DMS53 treated with DMSO at 0.1 percent for 48 hours (cell line): ENCODE data around the gene COTL1.
A peak's percentile ranks its signal among the peaks of the same experiment; 100 is the strongest.
"Not testable (repeated sequence)": the region's sequence is repeated elsewhere in the genome, so short reads cannot be mapped to it uniquely, and the experiment has no call there.

Source experiments
- DNase-seq: peaks from one replicate; lab custom pipeline; 2025; ENCODE audit not compliant: unreplicated experiment; lab: John Stamatoyannopoulos, UW

Gene COTL1

DNA sequence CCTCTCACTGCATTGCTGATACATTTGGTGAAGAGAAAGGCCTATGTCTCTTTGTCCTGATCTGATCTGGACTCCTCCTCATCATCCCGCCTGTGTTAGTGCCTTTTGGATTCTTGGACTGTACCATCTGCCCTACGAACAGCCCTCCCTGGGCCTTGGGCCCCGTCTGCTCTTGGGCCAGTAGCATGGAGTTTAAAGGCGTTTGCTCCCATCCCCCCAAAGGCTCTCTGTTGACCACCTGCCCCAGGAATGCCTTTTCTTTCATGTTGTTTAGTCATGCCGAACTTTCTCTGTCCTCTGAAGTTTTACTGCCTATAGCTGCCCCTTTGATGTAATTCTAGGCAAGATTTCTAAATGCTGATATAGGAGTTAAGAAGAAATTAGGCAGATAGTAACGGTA lies 82.5 kb downstream of the COTL1 start:
- no peak for DNase-seq

DNA sequence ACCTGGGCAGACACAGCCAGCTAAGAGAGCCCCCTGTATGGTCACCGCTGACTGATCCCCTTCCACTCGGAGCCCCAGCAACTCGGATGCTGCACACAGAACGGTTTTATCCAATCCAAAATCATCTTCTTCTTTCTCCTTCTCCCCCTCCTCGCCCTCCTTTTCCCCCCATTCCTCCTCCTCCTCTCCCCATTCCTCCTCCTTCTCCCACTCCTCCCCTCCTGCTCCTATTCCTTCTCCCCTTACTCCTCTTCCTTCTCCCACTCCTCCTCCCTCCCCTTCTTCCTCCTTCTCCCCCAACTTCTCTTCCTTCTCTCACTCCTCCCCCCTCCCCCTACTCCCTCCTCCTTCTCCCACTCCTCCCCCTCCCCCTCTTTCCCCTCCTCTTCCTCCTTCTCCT lies 83.1 kb downstream of the COTL1 start:
- DNase-seq, result no peak

DNA sequence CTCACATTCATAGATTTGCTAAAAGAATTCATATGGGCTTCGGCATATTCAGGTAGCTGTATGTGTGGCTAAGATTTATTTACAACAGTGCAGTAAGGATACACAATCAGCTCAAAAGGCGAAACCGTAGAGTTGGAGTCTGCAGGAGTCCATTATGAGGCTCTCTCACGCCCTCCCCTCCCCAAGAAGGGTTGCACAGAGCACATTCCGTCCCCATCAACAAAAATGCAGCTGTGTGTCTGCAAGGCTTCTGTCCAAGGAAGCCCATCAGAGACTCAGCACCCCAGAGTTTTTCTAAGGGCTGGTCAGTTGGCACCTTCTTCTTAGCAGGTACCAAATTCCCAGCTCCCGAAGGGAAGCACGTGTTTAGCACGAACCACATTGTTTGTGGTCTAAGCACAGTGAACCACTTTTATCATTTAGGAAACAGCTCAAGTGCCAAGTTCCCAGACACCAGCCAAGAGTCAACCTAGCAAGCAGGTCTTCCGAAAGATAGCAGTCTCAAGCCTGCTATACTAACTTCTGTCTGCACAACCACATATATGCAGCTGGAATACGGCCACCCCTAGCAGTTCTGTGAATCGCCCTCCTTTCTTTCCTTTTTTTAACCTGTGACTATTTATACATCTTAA lies 84.9 kb downstream of the COTL1 start:
- no peak for DNase-seq

DNA sequence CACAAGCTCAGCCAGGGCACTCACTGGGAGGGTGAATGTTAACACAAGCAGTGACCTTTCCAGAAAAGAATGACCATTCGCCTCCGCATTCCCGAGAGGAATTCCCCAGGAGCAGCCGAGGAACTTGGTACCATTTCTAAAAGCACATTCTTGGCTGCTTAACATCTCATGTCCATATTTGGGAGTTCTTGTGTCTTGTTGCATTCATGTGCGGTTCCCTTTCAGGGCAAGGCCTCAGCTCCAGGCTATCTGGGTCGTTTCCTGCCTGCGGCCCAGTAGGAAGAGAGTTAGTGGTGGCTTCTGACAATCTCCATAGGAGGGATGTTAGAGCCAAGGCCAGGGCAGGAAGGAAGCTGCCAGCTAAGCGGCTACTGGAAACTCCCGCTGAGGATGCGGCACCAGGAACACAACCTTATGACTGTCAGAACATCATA lies 85.6 kb downstream of the COTL1 start:
- DNase-seq, result no peak

DNA sequence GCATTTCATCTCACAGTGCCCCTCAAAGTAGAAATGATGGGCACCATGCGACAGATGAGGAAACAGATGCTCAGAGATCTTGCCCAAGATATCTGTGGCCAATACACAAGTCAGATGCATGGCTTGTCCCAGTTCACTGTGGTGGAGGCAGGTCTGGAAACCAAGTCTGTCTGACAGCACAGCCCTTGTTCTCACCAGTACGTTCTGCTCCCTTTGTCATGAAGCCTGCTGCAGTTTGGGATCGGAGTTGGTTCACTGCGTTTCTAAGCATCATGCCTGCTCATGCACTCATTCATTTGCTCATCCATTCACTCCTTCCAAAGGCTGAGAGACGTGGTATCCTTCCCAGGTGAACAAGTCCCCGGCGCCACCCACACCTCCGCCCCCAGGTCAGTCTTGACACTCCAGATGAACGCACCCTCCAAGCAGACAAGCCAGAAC lies 86.2 kb downstream of the COTL1 start:
- DNase-seq, result no peak

DNA sequence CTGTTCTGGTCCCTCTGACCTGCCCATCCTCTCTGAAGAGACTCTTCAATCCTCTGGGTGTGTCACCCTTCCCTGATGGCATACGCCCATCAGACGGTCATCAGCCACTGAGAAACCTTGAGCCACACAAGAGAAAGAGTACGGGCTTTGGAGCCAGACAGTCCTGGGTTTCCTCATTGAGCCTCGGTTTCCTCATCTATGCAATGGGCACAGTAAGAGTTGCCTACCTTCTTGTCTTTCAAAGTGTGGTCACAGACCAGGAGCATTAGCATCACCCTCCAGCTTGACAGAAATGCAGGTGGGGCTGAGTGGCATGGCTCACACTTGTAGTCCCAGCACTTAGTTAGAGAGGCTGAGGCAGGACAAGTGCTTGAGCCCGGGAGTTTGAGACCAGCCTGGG lies 87.3 kb downstream of the COTL1 start:
- no peak for DNase-seq

DNA sequence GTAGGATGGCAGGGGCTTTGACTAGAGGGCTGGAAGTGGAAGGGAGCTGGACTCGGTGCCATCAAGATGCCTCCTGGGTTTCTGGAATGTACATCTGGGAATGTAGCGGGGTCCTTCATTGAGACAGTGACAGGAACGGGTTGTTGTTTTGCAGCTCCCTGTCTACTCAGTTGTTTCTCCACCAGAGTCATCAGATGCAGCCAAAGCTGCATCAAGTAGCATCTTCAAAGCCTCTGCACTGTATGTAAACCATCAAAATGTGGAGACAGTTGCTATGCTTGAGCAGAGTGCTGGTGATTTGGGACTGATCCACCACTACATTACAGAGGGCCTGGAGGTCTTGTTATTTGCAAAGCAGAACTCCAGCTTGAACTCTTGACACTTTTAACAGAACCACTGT lies 88.3 kb downstream of the COTL1 start:
- DNase-seq, result no peak

DNA sequence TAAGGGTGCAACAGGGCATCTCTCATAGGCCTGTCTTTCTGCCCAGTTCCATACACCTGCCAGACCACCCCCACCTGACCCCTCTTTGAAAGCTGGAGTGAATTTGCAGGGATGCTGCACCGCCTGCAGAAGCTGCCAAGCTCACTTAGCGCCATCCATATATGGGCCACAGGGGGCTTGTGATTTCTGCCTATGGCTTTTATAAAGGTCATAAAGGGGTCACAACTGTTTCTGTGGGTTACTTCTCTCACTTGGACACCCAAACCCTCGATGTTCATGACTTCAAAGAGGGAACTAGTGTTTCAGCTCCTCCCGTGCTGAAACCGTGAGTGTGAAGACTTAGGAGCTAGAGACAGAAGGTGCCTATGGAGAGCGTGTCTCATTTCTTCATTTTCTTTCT lies 89.6 kb downstream of the COTL1 start:
- no peak for DNase-seq

DNA sequence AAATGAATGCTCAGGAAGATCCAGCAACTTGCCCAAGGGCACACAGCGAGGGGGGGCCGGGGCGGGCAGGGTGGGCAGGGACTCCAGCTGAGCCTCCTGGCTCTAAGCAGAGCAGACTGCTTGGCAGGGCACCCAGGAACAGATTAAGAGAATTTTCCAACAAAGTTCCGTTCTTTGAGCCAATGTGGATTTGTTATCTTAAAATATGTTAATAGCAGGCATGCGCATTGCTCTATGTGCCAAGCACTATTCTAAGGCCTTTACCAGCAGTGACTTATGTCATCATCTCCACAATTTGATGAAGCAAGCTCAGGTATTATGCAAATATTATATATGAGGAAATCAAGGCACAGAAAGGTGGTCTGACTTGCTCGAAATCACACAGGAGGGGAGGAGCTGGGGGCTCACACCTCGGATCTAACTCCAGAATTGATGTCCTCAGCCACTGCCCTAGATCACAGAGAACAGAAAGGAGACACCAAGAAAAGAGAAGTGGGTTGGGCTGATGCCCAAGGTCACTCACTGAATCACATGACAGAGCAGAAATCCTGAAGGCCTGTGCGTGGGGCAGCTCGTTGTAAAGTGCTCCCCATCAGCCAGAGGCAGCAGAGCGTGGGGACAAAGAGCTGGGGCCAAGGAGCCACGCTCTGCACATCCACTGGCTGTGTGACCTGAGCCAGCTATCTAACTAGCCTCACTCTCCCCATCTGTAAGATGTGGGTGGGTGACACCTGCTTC lies 90.2 kb downstream of the COTL1 start:
- DNase-seq, result no peak

DNA sequence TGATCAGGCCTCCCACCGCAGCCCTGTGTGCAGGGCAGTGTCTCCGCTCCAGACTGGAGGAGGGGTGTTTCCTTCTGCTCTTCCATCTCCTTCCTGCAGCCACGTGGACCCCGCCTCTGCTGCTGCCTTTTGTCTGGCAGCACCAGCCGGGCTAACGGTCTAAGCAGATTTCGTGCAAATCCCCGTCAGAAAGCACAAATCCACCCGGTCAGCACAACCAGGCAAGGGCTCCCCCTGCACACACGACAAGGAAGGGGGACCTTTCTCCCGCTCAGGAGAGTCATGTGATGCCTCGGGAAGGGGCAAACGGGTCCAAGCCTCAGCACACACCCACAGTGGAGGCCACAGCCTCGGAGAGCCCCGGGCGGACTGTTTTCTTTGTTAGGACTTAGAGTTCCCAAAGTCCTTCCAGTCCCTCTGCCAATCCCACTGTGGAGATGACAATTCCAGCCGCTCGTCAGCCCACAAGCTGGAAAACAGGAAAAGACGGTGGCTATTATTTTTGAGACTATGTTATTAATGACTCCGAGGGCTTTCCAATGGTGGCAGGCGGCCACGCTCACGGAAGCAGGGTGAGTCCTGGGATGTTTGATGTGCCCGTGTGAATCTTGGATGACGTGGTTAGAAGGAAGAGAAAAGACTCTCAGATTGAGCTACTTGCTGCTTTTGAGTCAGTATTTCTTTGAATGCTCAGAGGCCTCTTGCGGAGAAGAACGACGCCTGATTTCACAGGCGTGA lies 90.9 kb downstream of the COTL1 start:
- DNase-seq, result no peak

DNA sequence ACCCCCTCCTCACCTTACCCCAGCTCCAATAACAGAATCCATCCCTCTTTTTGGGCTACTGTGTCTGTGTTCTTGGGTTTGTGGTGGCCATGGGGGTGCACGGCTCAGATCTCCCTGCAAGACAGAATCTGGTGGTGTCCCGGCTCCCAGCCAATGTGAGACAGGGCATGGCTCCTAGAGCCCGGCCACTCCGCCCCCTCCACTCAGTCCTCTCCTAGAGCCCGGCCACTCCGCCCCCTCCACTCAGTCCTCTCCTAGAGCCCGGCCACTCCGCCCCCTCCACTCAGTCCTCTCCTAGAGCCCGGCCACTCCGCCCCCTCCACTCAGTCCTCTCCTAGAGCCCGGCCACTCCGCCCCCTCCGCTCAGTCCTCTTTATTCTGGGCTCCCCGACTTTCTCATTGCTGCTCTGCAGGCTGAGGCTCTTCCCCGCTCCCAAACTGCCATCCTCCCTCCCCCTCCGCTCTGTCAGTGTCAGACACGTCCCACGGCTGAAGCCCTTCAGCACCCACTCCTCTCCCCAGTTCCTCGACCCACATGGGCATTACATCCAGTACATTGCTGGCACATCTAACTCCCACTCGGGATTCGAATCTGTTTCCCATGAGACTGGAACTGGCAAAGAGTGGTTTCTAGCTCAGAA lies 92.8 kb downstream of the COTL1 start:
- DNase-seq, result not testable (repeated sequence)

DNA sequence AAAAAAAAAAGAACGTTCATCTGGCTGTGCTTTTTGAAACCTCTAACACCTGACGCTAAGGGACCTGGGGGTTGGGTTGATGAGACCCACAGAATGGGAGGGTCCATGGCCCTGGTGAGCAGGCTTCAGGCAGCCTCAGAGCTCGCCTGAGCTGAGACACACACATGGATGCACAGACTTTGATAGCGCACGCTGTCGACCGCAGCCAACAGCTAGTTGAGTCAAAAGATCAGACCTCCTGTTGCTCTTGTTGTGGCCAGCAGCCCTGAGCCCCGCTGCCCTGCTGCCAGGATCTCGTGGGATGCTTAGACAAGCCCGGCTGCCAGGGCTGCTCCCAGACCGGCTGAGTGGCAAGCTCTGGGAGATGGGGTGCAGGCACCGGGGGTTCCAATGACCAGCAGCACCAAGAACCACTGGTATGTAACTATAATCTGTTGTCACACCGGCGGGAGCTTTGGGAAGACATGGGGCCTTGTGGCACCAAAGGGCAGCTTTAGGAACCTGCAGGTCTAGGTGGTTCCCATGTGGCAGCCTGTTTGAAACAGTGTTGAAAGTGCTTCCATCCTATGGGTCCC lies 93.4 kb downstream of the COTL1 start:
- no peak for DNase-seq

DNA sequence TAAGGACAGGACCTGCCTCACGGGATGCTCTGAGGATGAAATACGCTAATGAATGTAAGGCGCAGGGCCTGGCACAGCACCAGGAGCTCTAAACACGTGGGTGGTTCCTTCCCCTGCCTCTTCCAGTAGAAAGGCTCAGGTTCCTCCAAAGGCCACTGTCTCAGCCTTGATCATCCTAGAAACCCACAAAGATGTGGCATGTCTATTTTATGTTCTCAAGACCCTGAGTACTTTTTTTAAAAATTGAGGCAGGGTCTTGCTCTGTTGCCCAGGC lies 96.4 kb downstream of the COTL1 start:
- DNase-seq, result no peak

DNA sequence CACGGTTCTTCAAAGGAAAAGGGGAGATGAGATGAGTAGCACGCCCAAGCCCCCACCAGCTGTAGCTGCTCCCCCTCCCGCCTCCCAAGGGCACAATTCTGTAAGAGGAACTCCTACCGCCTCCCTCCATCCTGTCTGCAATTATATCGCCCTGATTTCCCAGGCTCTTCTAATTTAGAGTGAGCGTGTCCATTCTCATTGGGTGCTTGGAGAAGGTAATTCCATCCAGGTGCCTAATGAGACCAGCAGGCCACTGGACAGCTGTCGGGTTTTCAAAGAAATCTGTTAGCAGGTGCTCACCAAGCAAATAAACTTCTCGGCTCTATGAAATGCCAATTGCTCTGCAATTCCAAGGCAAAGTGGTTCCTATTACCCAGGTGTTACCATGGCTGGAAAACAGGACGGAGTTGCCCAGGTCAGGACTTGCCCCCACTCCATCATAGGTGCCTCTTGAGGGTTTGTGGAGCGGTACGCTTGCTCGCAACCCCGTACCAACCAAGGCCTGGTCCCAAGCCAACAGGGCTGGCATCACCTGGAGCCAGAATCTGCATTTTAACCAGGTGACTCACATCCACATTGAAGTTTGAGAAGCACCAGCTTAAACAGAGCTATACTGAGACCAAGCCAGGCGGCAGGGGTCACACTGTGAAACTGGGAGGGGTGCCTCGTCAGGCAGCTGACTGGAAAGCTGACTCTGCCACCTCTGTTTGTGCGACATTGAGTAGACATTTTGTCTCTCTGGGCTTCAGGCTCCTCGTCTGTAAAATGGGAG lies 97.0 kb downstream of the COTL1 start:
- peak; percentile 95 for DNase-seq

DNA sequence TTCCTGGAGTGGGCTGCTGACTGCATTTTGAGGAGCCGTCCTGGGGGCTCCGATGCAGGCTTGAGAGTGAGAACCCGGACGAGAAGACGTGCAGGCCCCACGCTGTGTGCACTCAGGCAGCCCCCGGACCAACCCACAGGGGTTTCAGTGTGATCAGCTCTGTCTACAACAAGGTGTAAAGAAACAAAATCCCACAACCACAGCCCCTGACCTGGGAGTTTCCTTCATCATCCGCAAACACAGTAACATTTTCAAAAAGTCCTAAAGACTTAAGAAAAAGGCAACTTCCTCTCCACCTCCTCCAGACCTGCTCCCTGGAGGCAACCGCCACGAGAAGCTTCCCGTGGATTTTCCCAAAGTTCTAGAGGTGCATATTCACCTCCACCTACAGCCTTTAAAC lies 98.0 kb downstream of the COTL1 start:
- no peak for DNase-seq

DNA sequence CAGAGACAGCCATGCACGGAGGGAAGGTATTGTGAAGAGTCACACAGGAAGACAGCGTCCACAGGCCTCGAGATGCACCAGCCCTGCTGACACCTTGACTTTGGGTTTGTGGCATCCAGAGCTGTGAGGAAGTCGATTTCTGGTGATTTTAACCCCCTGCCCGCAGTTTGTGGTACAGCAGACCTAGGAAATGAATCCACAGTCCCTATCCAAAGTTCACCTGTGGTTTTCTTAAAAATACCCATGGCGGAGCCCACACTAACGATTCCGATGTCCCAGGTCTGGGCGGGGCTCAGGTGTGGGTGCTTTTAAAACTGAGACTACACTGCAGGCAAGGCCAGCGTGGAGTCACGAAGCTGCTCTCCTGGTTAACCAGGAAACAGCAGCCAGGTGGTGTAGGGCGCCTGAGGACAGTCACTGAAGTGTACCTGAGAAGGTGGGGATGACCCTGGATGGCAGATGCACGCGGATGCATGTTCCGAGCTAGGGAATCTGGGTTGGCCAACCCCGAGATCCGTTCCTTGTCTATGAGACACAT lies 99.0 kb downstream of the COTL1 start:
- peak; percentile 74 for DNase-seq

DNA sequence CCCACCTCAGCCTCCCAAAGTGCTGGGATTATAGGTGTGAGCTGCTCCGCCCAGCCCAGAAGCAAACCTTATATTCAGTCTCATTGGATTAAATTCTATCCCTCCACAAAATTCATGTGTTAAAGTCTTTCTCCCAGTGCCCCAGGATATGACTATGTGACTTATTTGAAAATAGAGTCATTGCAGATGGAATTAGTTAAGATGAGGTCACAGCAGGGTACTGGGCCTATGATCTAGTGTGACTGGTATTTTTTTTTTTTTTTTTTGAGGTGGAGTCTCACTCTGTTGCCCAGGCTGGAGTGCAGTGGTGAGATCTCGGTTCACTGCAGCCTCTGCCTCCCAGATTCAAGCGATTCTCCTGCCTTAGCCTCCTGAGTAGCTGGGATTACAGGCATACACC lies 99.7 kb downstream of the COTL1 start:
- DNase-seq, result not testable (repeated sequence)

DNA sequence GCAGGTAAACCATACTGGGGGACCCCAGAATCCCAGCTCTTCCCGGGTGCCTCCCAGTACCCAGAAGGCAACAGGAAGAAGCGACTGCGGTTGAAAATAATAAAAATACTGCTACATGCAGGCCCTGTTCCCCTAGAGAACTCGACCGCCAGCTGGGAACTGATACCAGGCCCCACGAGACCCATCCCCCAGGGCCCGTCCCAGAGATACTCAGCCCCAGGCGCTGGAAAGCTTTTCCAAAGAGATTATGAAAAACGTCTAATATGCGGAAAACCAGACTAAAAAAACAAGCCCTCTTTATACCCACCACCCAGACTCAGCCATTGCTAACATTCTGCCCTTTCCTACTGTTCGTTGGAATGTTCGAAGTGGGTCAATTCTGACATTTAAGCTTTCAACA lies 100.5 kb downstream of the COTL1 start:
- DNase-seq, result no peak
